ENCODE data around the gene ETHE1. TPM values are rescaled to one million over a fixed set of nuclear protein-coding genes. Genes with fewer than 3 reads are reported as not detected.

ETHE1 gene
- total and polyA plus RNA-seq, 2 of the 8 experiments (the other 6 are each of a cell fraction or from before 2014, with no cell fraction given), result 19.9 to 96.0 TPM

GRCh38 chr19:43462785-43463380 is 64.1 kb downstream of the ETHE1 start:
- Histone ChIP-seq H3K79me2 (ENCODE audit: control insufficient read depth in 1 of 2, insufficient read depth in 2 of 2, low read length in 2 of 2) (no peaks in the 10 kb centered on the region), H3K4me3 (ENCODE audit: extremely low read depth in 1 of 4, insufficient read depth in 2 of 4, low read depth in 3 of 4, low read length in 4 of 4) (peak overlapping the region; percentile 42 to 81 (median 70)), H3K14ac (ENCODE audit: insufficient read length) (no peak overlapping the region), H4K91ac (replicated peaks; ENCODE audit: insufficient read length, low read length) (no peak overlapping the region), H2BK20ac (ENCODE audit: low read length) (no peak overlapping the region), H2BK5ac (ENCODE audit: low read depth, low read length) (peak overlapping the region; percentile 67; the same call in 1 of the 2 replicates), H3K27ac (ENCODE audit: low read depth, low read length) (peak overlapping the region; percentile 70), H2AFZ (ENCODE audit: low read length) (peak overlapping the region; percentile 99; the same call in 1 of the 2 replicates), H3K9me3 (ENCODE audit: insufficient read depth in 2 of 2, low read depth in 1 of 2, low read length in 1 of 2) (no peaks in the 10 kb centered on the region), H4K20me1 (replicated peaks in 1 of 2; ENCODE audit: control insufficient read depth in 1 of 2, insufficient read depth in 2 of 2, low read length in 2 of 2) (no peaks in the 10 kb centered on the region), H4K5ac (ENCODE audit: insufficient read length, low read depth, low read length) (no peak overlapping the region), H2AK5ac (ENCODE audit: low read depth, low read length) (no peak overlapping the region), H3K4ac (replicated peaks; ENCODE audit: insufficient read length, low read depth, low read length) (peak overlapping the region; percentile 12), H3K23me2 (ENCODE audit: low read depth, low read length) (peaks cover 13% of the 10 kb centered on the region), H3K4me1 (replicated peaks in 1 of 4; ENCODE audit: control insufficient read depth in 3 of 4, insufficient read depth in 4 of 4, low read length in 3 of 4) (peaks cover 0 to 8% (median 3%) of the 10 kb centered on the region in 4 experiments; a peak in 4 of 7 replicates), H2BK12ac (ENCODE audit: low read depth, low read length) (peak overlapping the region; percentile 10; the same call in 1 of the 2 replicates), H3K56ac (replicated peaks; ENCODE audit: insufficient read length, low read depth, low read length) (no peak overlapping the region), H3K9ac (replicated peaks in 1 of 4; ENCODE audit: extremely low read depth in 1 of 4, low read depth in 3 of 4, low read length in 3 of 4) (peak overlapping the region in 3 of 4 experiments; percentile 66 to 78 (median 76); a peak in 6 of 7 replicates), H4K8ac (ENCODE audit: extremely low read depth, insufficient read depth, low read length) (peak overlapping the region; percentile 85; the same call in 1 of the 2 replicates), H3K27me3 (replicated peaks in 1 of 4; ENCODE audit: control insufficient read depth in 3 of 4, extremely low read depth in 1 of 4, insufficient read depth in 3 of 4, low read length in 3 of 4) (peaks cover 0 to 25% (median 15%) of the 10 kb centered on the region in 4 experiments; a peak in 6 of 7 replicates), H3K23ac (ENCODE audit: insufficient read length) (no peak overlapping the region), H3K4me2 (ENCODE audit: insufficient read depth in 1 of 2, low read depth in 2 of 2, low read length in 2 of 2) (peak overlapping the region; percentile 87 to 94), H3K79me1 (ENCODE audit: low read depth, low read length) (no peaks in the 10 kb centered on the region), H2BK120ac (replicated peaks; ENCODE audit: low read depth, low read length) (no peak overlapping the region), H3K18ac (ENCODE audit: extremely low read depth, low read length) (no peak overlapping the region), H2BK15ac (ENCODE audit: low read length) (peak overlapping the region; percentile 33; the same call in 1 of the 2 replicates), H3K36me3 (ENCODE audit: control insufficient read depth in 2 of 4, insufficient read depth in 4 of 4, low read length in 3 of 4) (no peaks in the 10 kb centered on the region)
- peak in 1 of 2 experiments; percentile 93 for DNase-seq (ENCODE audit: low read depth in 1 of 2, low spot score in 2 of 2)
- FAIRE-seq, result no peak
- WGBS, 2 experiments (ENCODE audit: extremely low coverage in 1 of 2, insufficient coverage in 1 of 2, insufficient read length in 1 of 2, insufficient replicate concordance in 2 of 2, low coverage in 1 of 2, low lambda C conversion rate in 2 of 2, missing lambda C conversion rate in 1 of 2), result 5% methylated on average over 32 of the region's 33 CpGs; no CpG with 5 or more reads in 1 of the 2 experiments
- POLR2A ChIA-PET (ENCODE audit: partially characterized antibody), result interaction anchor here (1.2 to 4.4 kb wide), 7 partner anchors 11 to 161 kb away, joined by 3 to 23 read pairs (median 4); no protein-coding TSS in a partner anchor
- CTCF ChIA-PET (ENCODE audit: partially characterized antibody), result interaction anchor here (0.6 to 4.9 kb wide), 8 partner anchors 14 to 897 kb away, joined by 3 to 33 read pairs (median 4); partner anchors contain the start of gene PHLDB3
- TF ChIP-seq SAP30 (IDR thresholded peaks at IDR 0.05; ENCODE audit: insufficient read depth, insufficient replicate concordance, low read length), result peak; percentile 24

Data from H1 (cell line).